ENCODE measurements around the gene THOC3.
"Not testable (repeated sequence)": the region's sequence is repeated elsewhere in the genome, so short reads cannot be mapped to it uniquely, and the experiment has no call there.

GRCh38 chr5:175997979-175998378, 29.9 kb upstream of the THOC3 start:
- not testable (repeated sequence) for TF ChIP-seq CTCF (conservative IDR thresholded peaks at IDR 0.05; ENCODE audit: low read length); EZH2phosphoT487 (IDR thresholded peaks at IDR 0.05; ENCODE audit: borderline replicate concordance, low read depth, low read length)
